BJ (cell line): Measurements from ENCODE around the gene PRSS22. TPM values are rescaled to one million over a fixed set of nuclear protein-coding genes. Genes with fewer than 3 reads are reported as not detected.

Source experiments
- CTCF ChIA-PET: fragments of 350-600 bp; formaldehyde crosslinking; extraction: SDS; loops from one replicate; lab custom pipeline; 2021; ENCODE audit warnings: antibody characterized with exemption, inconsistent platforms; lab: Yijun Ruan, JAX
- POLR2A ChIA-PET: fragments of 300-600 bp; sonication (Branson Sonifier 250); formaldehyde crosslinking; extraction: SDS; loops from one replicate; lab custom pipeline; 2021; ENCODE audit warnings: antibody characterized with exemption; lab: Charles Lee
- DNase-seq: peaks from one replicate; pipeline ENCODE4 v3.0.0-alpha.2; 2011; ENCODE audit warnings: low read depth
- H3K27me3 ChIP-seq: 2 replicates; pipeline ENCODE4 v1.6.0; 2011; ENCODE audit warnings: low read length; ENCODE audit not compliant: control insufficient read depth, insufficient read depth
- H3K36me3 ChIP-seq: 2 replicates; pipeline ENCODE4 v1.5.1; 2011; ENCODE audit warnings: low read length; ENCODE audit not compliant: control insufficient read depth, insufficient read depth
- H3K4me3 ChIP-seq: 2 replicates; pipeline ENCODE4 v1.5.1; 2011; ENCODE audit warnings: low read depth, mild to moderate bottlenecking, control low read depth, low read length
- polyA plus RNA-seq: library from polyadenylated mRNA; depleted of rRNA; stranded (reverse); fragments of >200 nt; gene quantifications from 2 replicates; pipeline ENCODE4 v1.2.3, GENCODE V29; 2011
- TF ChIP-seq, protein P1 (sequence below): IDR thresholded peaks from 2 replicates; pipeline ENCODE4 v1.5.1; 2011; ENCODE audit warnings: low read depth, mild to moderate bottlenecking, control low read depth, inconsistent platforms, low read length, moderate library complexity; ENCODE audit not compliant: insufficient read depth

The PRSS22 gene
- polyA plus RNA-seq, 1 experiment, result not detected

DNA sequence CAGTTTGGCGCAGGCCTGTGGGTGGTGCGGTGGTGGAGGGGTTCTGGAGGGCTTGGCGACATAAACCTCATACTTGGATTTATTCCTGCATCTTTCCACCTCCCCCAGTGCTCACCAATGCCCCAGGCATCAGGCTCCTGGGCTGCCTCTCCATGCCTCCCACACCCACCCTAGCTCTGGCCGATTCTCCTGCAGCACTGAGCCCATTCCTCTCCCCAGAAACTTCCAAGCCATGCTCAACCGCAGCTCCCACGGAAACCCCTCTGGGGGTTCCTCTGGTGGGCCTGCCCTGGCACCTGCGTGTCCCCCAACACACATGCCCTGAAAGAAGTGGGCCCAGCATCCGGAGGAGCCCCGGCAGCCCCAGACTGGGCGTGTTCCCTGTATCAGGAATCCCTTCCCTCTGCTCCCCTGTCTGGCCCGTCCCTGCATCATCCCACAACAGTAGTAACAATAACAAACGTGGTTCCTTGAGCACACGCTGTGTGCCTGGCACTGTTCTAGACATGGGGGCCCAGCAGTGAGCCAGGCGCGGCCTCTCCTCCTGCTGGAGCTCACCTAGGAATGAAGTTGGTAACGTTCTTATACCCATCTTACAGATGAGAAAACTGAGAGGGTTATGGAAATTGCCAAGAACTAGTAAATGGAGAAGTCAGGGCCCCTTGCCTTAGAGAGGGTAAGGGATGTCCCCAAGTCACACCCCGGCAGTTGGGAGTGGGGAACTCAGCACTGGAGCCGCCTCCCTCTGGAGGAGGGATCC, 38.6 kb downstream of the PRSS22 start:
- Histone ChIP-seq H3K27me3 (peaks cover 33% of the 10 kb centered on the region), H3K36me3 (no peaks in the 10 kb centered on the region), H3K4me3 (no peak overlapping the region)
- no peak for DNase-seq
- POLR2A ChIA-PET, result no interaction called here
- CTCF ChIA-PET, result interaction anchor here (1.3 kb wide), 1 partner anchor 19 kb away, joined by 3 read pairs; no protein-coding TSS in a partner anchor
- TF ChIP-seq, protein P1, sequence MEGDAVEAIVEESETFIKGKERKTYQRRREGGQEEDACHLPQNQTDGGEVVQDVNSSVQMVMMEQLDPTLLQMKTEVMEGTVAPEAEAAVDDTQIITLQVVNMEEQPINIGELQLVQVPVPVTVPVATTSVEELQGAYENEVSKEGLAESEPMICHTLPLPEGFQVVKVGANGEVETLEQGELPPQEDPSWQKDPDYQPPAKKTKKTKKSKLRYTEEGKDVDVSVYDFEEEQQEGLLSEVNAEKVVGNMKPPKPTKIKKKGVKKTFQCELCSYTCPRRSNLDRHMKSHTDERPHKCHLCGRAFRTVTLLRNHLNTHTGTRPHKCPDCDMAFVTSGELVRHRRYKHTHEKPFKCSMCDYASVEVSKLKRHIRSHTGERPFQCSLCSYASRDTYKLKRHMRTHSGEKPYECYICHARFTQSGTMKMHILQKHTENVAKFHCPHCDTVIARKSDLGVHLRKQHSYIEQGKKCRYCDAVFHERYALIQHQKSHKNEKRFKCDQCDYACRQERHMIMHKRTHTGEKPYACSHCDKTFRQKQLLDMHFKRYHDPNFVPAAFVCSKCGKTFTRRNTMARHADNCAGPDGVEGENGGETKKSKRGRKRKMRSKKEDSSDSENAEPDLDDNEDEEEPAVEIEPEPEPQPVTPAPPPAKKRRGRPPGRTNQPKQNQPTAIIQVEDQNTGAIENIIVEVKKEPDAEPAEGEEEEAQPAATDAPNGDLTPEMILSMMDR, result no peak

DNA sequence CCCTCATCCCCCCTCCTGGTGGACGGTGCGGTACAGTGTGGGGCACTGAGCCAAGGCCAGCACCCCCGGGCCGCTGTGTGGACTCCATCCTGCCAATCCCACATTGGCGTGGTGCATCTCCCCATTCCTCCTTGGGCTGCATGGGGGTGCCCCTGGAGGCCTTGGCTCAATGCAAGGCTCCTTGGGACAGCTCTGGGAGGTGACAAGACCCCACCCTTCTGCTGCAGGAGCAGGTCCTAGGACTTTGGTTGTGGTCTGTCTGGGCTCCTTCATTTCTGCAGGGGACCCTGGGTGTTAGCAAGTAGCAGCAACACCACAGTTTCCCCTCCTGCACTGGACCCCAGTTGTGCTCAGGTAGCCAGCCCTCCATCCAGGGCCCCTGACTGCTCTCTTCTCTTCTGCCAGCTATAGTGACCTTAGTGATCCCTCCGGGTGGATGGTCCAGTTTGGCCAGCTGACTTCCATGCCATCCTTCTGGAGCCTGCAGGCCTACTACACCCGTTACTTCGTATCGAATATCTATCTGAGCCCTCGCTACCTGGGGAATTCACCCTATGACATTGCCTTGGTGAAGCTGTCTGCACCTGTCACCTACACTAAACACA, 39.6 kb downstream of the PRSS22 start:
- Histone ChIP-seq H3K36me3 (no peaks in the 10 kb centered on the region), H3K4me3 (no peak overlapping the region), H3K27me3 (peaks cover 33% of the 10 kb centered on the region)
- no peak for DNase-seq
- ChIA-PET CTCF (no interaction called here), POLR2A (no interaction called here)
- TF ChIP-seq, protein P1, result no peak

DNA sequence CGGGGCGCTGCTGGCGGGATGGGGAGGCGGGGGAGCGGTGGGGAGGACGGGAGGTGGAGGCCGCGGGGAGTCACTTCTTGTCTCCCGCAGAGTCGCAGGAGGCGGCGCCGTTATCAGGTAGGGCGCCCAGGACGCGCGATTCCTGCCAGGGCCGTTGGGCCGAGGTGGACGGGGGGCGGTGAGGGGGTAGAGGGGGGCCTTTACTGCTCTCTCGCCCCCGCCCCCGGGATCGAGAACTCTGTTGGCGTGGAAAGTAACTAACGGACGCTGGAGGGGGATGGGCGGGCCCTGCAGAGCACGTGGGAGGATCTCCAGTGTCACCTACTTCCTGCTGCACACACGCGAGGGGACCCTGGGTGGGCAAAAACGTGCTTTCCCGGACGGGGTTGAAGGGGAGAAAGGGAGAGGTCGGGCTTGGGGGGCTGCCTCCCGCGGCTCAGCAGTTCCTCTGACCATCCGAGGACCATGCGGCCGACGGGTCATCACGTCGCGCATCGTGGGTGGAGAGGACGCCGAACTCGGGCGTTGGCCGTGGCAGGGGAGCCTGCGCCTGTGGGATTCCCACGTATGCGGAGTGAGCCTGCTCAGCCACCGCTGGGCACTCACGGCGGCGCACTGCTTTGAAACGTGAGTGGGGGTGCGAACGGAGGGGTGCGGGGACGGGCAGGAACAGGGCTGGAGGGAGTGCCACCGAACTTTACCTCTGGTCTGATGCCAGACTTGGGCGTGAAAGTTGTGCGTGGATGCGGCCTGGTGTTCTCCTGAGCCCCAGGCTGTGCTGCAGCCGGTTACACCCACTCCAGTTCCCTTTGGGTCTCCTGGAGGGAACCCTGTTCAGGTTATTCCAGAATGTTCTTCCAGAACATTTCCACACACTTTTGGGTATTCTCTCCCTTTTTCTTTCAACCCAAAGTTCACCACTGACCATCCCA, 40.4 kb downstream of the PRSS22 start:
- DNase-seq, result no peak
- CTCF ChIA-PET, result no interaction called here
- Histone ChIP-seq H3K36me3 (no peaks in the 10 kb centered on the region), H3K27me3 (peaks cover 31% of the 10 kb centered on the region), H3K4me3 (no peak overlapping the region)
- TF ChIP-seq, protein P1, result no peak
- POLR2A ChIA-PET, result no interaction called here

DNA sequence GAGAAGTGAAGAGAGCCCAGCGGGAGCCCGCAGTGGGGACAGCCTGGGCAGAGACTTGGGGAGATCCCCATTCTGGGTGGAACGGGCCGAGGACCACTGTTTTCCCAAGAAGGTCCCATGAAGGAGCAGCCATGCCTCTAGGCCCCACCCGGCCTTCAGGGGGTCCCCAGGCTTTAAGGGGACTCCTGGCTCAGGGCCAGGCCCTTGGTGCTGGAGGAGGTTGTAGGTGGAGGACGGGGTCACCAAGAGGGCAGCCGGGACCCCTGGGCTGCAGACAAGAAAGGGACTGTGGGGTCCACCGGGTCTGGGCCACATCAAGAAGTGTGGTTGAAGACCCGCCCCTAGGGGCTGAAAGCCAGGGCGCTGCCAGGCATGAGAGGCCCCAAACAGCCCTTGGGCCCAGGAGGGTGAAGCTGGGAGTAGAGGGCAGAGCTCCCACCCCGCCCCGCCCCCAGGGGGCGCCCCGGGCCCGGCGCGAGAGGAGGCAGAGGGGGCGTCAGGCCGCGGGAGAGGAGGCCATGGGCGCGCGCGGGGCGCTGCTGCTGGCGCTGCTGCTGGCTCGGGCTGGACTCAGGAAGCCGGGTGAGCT, 41.1 kb downstream of the PRSS22 start, which contains the start of gene PRSS21:
PRSS21 (plus strand) TSS at position 487 of the 589 bp plus-strand sequence; CDS start at position 519, 32 bp downstream.
- TF ChIP-seq, protein P1, result no peak
- H3K27me3 ChIP-seq, result peaks cover 30% of the 10 kb centered on the region
- H3K4me3 ChIP-seq, result no peak within 1 kb of the TSS
- H3K36me3 ChIP-seq, result no peaks in the 10 kb centered on the region
- DNase-seq, result no peak
- ChIA-PET POLR2A (no interaction called here), CTCF (no interaction called here)
